Adrenal gland (tissue), 12 donors: ENCODE measurements around the gene SH3GL2. TPM values are rescaled to one million over a fixed set of nuclear protein-coding genes. Genes with fewer than 3 reads are reported as not detected.

Experiments
- DNase-seq, 7 donors: peaks; one replicate each; pipeline ENCODE4 v3.0.0-alpha.2; 2019 to 2020
- H3K27ac ChIP-seq, 5 donors: fragments of 200-600 bp; sonication (generic) in 4 of 5; 1 replicate in 3 of 5; 2 replicates in 2 of 5; pipeline versions ENCODE4 v1.5.1 to v1.8.0; 2016 to 2020; ENCODE audit warnings: mild to moderate bottlenecking in 1 of 5
- H3K27me3 ChIP-seq: fragments of 200-600 bp; 2 replicates; pipeline ENCODE4 v1.8.0; 2021
- H3K36me3 ChIP-seq, 2 donors: fragments of 200-600 bp; replicated peaks in 1 of 2; 1 replicate in 1 of 2; 2 replicates in 1 of 2; pipeline versions ENCODE4 v1.5.1 to v1.8.0; 2018 to 2022
- H3K4me1 ChIP-seq, 2 donors: fragments of 200-600 bp; replicated peaks in 1 of 2; 1 replicate in 1 of 2; 2 replicates in 1 of 2; pipeline versions ENCODE4 v1.5.1 to v1.8.0; 2018 to 2021
- H3K4me3 ChIP-seq, 4 donors: fragments of 200-600 bp; sonication (generic) in 3 of 4; one replicate each; pipeline ENCODE4 v1.5.1; 2016 to 2018
- H3K9me3 ChIP-seq, 3 donors: fragments of 200-600 bp; sonication (generic) in 1 of 3; replicated peaks in 1 of 3; 1 replicate in 2 of 3; 2 replicates in 1 of 3; pipeline versions ENCODE4 v1.5.1 to v1.8.0; 2016 to 2021
- CTCF ChIP-seq, 6 experiments: fragments of 450-650 bp in 4 of 6; fragments of 200-600 bp in 2 of 6; sonication (generic) in 1 of 6; IDR thresholded peaks; 1 replicate in 5 of 6; 2 replicates in 1 of 6; pipeline versions ENCODE4 v1.5.1 to v1.8.0; 2016 to 2021; ENCODE audit warnings: antibody characterized with exemption in 6 of 6, mild to moderate bottlenecking in 2 of 6, moderate library complexity in 1 of 6
- POLR2A ChIP-seq, 2 donors: fragments of 450-650 bp; IDR thresholded peaks; one replicate each; pipeline ENCODE4 v1.6.1; 2017; ENCODE audit warnings: antibody characterized with exemption in 2 of 2, mild to moderate bottlenecking in 2 of 2, moderate library complexity in 1 of 2
- WGBS, 4 donors: extraction: QIAGEN DNeasy Blood & Tissue Kit in 2 of 4; methylation state at CpG; one replicate each; pipeline versions ENCODE4 v1.1.5 to v1.1.7; 2013 to 2017; 5-methylcytosine and 5-hydroxymethylcytosine counted together
- intact Hi-C, 2 donors: fragments of 100-400 bp; cut with DNase I; formaldehyde crosslinking; loops; one replicate each; pipeline versions ENCODE4 v1.14.1 to v1.15.0; 2022 to 2023
- polyA plus RNA-seq, 3 donors: library from polyadenylated mRNA; stranded (reverse); fragments of 200-250 nt in 2 of 3; fragments of 350-450 nt in 1 of 3; fragmentation: Illumina TruSeq in 1 of 3; extraction: RNeasy Lipid Tissue Mini Kit (QIAGEN cat#74804) in 1 of 3; gene quantifications; one replicate each; pipeline ENCODE4 v1.2.3, GENCODE V29; 2013 to 2014
- total RNA-seq, 9 donors: library from RNA; depleted of rRNA in 4 of 9; stranded (reverse); fragments of >200 nt in 4 of 9; fragments of 120-200 nt in 1 of 9; fragmentation: NEBNext Ultra II Directional in 1 of 9; extraction: Animal tissue kit (Norgen Biotek cat#: 25700) in 1 of 9; gene quantifications; one replicate each; pipeline versions ENCODE4 v1.1.0 to v1.2.4, GENCODE V29; 2013 to 2023
- donor health status: healthy with polysubstance abuse.
- donor health status: Bipolar disorder and iron deficiency.
- donor health status: DM: yes; HTN: yes; CAD: no.
- donor health status: DM: no; HTN: no; CAD: no.
- donor health status: DM: no; HTN: no; CAD: no.
- donor health status: DM: yes; HTN: yes; CAD: no.

SH3GL2 gene
- total and polyA plus RNA-seq, 12 donors, result 0.07 to 0.29 (median 0.19) TPM; not detected in 8

- intact Hi-C loops, result no loop called here
- no peaks in the 10 kb centered on the region for H3K4me1 ChIP-seq
- H3K36me3 ChIP-seq, result no peaks in the 10 kb centered on the region
- no peak for DNase-seq
- H3K4me3 ChIP-seq, result no peak overlapping the region
- 80 to 100% (median 86%) methylated on average over 1 of the region's 1 CpG for WGBS, 4 donors
- H3K27ac ChIP-seq, result no peak overlapping the region
- no peaks in the 10 kb centered on the region for H3K9me3 ChIP-seq
- no peaks in the 10 kb centered on the region for H3K27me3 ChIP-seq
- TF ChIP-seq CTCF (IDR thresholded peaks at IDR 0.05) (no peak), POLR2A (IDR thresholded peaks at IDR 0.05) (no peak)
Measured at GRCh38 chr9:17614250-17614649, 35.4 kb downstream of the SH3GL2 start.

GRCh38 chr9:17614903-17615302 is 36.0 kb downstream of the SH3GL2 start:
- Histone ChIP-seq H3K36me3 (no peaks in the 10 kb centered on the region), H3K9me3 (no peaks in the 10 kb centered on the region), H3K27ac (no peak overlapping the region), H3K27me3 (no peaks in the 10 kb centered on the region), H3K4me1 (no peaks in the 10 kb centered on the region), H3K4me3 (no peak overlapping the region)
- no peak for DNase-seq
- intact Hi-C loops, result no loop called here
- TF ChIP-seq POLR2A (IDR thresholded peaks at IDR 0.05) (no peak), CTCF (IDR thresholded peaks at IDR 0.05) (no peak)
- WGBS, 4 donors, result 50 to 51% (median 50%) methylated on average over 4 of the region's 4 CpGs

- Histone ChIP-seq H3K27ac (no peak overlapping the region), H3K36me3 (no peaks in the 10 kb centered on the region), H3K9me3 (no peaks in the 10 kb centered on the region), H3K4me3 (no peak overlapping the region), H3K27me3 (no peaks in the 10 kb centered on the region), H3K4me1 (no peaks in the 10 kb centered on the region)
- intact Hi-C loops, result no loop called here
- TF ChIP-seq POLR2A (IDR thresholded peaks at IDR 0.05) (no peak), CTCF (IDR thresholded peaks at IDR 0.05) (no peak)
- no peak for DNase-seq
- WGBS, 4 donors, result 80 to 87% (median 84%) methylated on average over 4 of the region's 4 CpGs
Measured at GRCh38 chr9:17622141-17622540, 43.3 kb downstream of the SH3GL2 start.

- DNase-seq, result no peak
- H3K27ac ChIP-seq, result no peak overlapping the region
- H3K9me3 ChIP-seq, result no peaks in the 10 kb centered on the region
- WGBS, 4 donors, result 59 to 69% (median 63%) methylated on average over 5 to 6 of the region's 6 CpGs
- H3K27me3 ChIP-seq, result no peaks in the 10 kb centered on the region
- no peaks in the 10 kb centered on the region for H3K36me3 ChIP-seq
- TF ChIP-seq POLR2A (IDR thresholded peaks at IDR 0.05) (no peak), CTCF (IDR thresholded peaks at IDR 0.05) (no peak)
- intact Hi-C loops, result no loop called here
- H3K4me3 ChIP-seq, result no peak overlapping the region
- H3K4me1 ChIP-seq, result no peaks in the 10 kb centered on the region
Measured at GRCh38 chr9:17622749-17623148, 43.9 kb downstream of the SH3GL2 start.
